IPS-11a (cell line): ENCODE measurements around the gene LRP2.

Source experiments
- H3K4me3 ChIP-seq: one replicate; pipeline ENCODE4 v1.5.1; 2013; ENCODE audit warnings: low read depth, low read length, control low read depth

Gene LRP2

GRCh38 chr2:169247211-169247610 is 115.1 kb downstream of the LRP2 start:
- no peak overlapping the region for H3K4me3 ChIP-seq

- H3K4me3 ChIP-seq, result no peak overlapping the region
Measured at GRCh38 chr2:169240405-169240804, 121.9 kb downstream of the LRP2 start.

GRCh38 chr2:169237939-169238338 is 124.4 kb downstream of the LRP2 start:
- no peak overlapping the region for H3K4me3 ChIP-seq

- no peak overlapping the region for H3K4me3 ChIP-seq
Measured at GRCh38 chr2:169237286-169237685, 125.0 kb downstream of the LRP2 start.

- H3K4me3 ChIP-seq, result no peak overlapping the region
Measured at GRCh38 chr2:169232551-169233154, 129.7 kb downstream of the LRP2 start.

- H3K4me3 ChIP-seq, result no peak overlapping the region
Measured at GRCh38 chr2:169230204-169230603, 132.1 kb downstream of the LRP2 start.

- no peak overlapping the region for H3K4me3 ChIP-seq
Measured at GRCh38 chr2:169229590-169229989, 132.7 kb downstream of the LRP2 start.

GRCh38 chr2:169225906-169226305 is 136.4 kb downstream of the LRP2 start:
- no peak overlapping the region for H3K4me3 ChIP-seq

GRCh38 chr2:169225233-169225750 is 137.0 kb downstream of the LRP2 start:
- no peak overlapping the region for H3K4me3 ChIP-seq

GRCh38 chr2:169222665-169223064 is 139.7 kb downstream of the LRP2 start:
- no peak overlapping the region for H3K4me3 ChIP-seq

- H3K4me3 ChIP-seq, result no peak overlapping the region
Measured at GRCh38 chr2:169221745-169222369, 140.5 kb downstream of the LRP2 start.

GRCh38 chr2:169210917-169211316 is 151.4 kb downstream of the LRP2 start:
- no peak overlapping the region for H3K4me3 ChIP-seq

- H3K4me3 ChIP-seq, result no peak overlapping the region
Measured at GRCh38 chr2:169208026-169208425, 154.3 kb downstream of the LRP2 start.

- no peak overlapping the region for H3K4me3 ChIP-seq
Measured at GRCh38 chr2:169205176-169205575, 157.2 kb downstream of the LRP2 start.

GRCh38 chr2:169203952-169204351 is 158.4 kb downstream of the LRP2 start:
- H3K4me3 ChIP-seq, result no peak overlapping the region

GRCh38 chr2:169200756-169201155 is 161.6 kb downstream of the LRP2 start:
- H3K4me3 ChIP-seq, result no peak overlapping the region

- H3K4me3 ChIP-seq, result no peak overlapping the region
Measured at GRCh38 chr2:169193618-169194017, 168.7 kb downstream of the LRP2 start.

GRCh38 chr2:169190197-169190775 is 172.0 kb downstream of the LRP2 start:
- H3K4me3 ChIP-seq, result no peak overlapping the region

- no peak overlapping the region for H3K4me3 ChIP-seq
Measured at GRCh38 chr2:169189132-169189531, 173.2 kb downstream of the LRP2 start.

- no peak overlapping the region for H3K4me3 ChIP-seq
Measured at GRCh38 chr2:169185711-169186110, 176.6 kb downstream of the LRP2 start.

GRCh38 chr2:169184074-169184473 is 178.3 kb downstream of the LRP2 start:
- no peak overlapping the region for H3K4me3 ChIP-seq

GRCh38 chr2:169182573-169182972 is 179.8 kb downstream of the LRP2 start:
- H3K4me3 ChIP-seq, result no peak overlapping the region
